Neural cell (in vitro differentiated cells): ENCODE results near the gene STIM1. TPM values are rescaled to one million over a fixed set of nuclear protein-coding genes. Genes with fewer than 3 reads are reported as not detected.

Experiments
- H2AFZ ChIP-seq: fragments of 200-600, 300-800 bp; sonication (generic), shearing (Covaris generic); 2 replicates; pipeline ENCODE4 v1.6.0; 2014; ENCODE audit warnings: low read depth, mild to moderate bottlenecking, antibody characterized with exemption, low read length, moderate library complexity
- H3F3A ChIP-seq: fragments of 200-600 bp; shearing (Covaris generic); 2 replicates; pipeline ENCODE4 v1.6.1; 2016; ENCODE audit warnings: mild to moderate bottlenecking, moderate library complexity, mixed read lengths, antibody characterized with exemption, low read length; ENCODE audit not compliant: insufficient read depth, poor library complexity, severe bottlenecking
- H3K27ac ChIP-seq: fragments of 200-600, 300-800 bp; sonication (generic), shearing (Covaris generic); 2 replicates; pipeline ENCODE4 v1.5.1; 2014; ENCODE audit warnings: mild to moderate bottlenecking, low read length, moderate library complexity
- H3K27me3 ChIP-seq: fragments of 300-800, 200-600 bp; sonication (generic), shearing (Covaris generic); 2 replicates; pipeline ENCODE4 v1.6.0; 2014; ENCODE audit warnings: mild to moderate bottlenecking, low read depth, low read length, moderate library complexity; ENCODE audit not compliant: insufficient read depth
- H3K36me3 ChIP-seq: fragments of 300-800, 200-600 bp; sonication (generic), shearing (Covaris generic); 2 replicates; pipeline ENCODE4 v1.5.1; 2014; ENCODE audit warnings: mild to moderate bottlenecking, antibody characterized with exemption, low read length, moderate library complexity; ENCODE audit not compliant: insufficient read depth
- H3K4me2 ChIP-seq: fragments of 300-800, 200-600 bp; sonication (generic), shearing (Covaris generic); 2 replicates; pipeline ENCODE4 v1.6.0; 2014; ENCODE audit warnings: mild to moderate bottlenecking, low read length
- H3K4me3 ChIP-seq: fragments of 300-800, 200-600 bp; sonication (generic), shearing (Covaris generic); 2 replicates; pipeline ENCODE4 v1.5.1; 2014; ENCODE audit warnings: mild to moderate bottlenecking, low read length, moderate library complexity
- H3K79me2 ChIP-seq: fragments of 200-600 bp; shearing (Covaris generic); replicated peaks from 2 replicates; pipeline ENCODE4 v1.6.0; 2014; ENCODE audit warnings: mild to moderate bottlenecking, low read length, moderate library complexity; ENCODE audit not compliant: insufficient read depth
- H3K9ac ChIP-seq: fragments of 300-800, 200-600 bp; sonication (generic), shearing (Covaris generic); 2 replicates; pipeline ENCODE4 v1.6.1; 2016; ENCODE audit warnings: mild to moderate bottlenecking, low read length, mixed read lengths
- H3K9me2 ChIP-seq: fragments of 200-600 bp; shearing (Covaris generic); 2 replicates; pipeline ENCODE4 v1.6.1; 2016; ENCODE audit warnings: mild to moderate bottlenecking, low read length, mixed read lengths; ENCODE audit not compliant: insufficient read depth
- H3K9me3 ChIP-seq: fragments of 200-600, 300-800 bp; sonication (generic), shearing (Covaris generic); 2 replicates; pipeline ENCODE4 v1.6.1; 2016; ENCODE audit warnings: mild to moderate bottlenecking, mixed run types, low read length, moderate library complexity, mixed read lengths
- H4K20me1 ChIP-seq: fragments of 200-600 bp; shearing (Covaris generic); 2 replicates; pipeline ENCODE4 v1.6.1; 2016; ENCODE audit warnings: mild to moderate bottlenecking, mixed run types; ENCODE audit not compliant: insufficient read depth
- CTCF ChIP-seq: fragments of 450-650 bp; IDR thresholded peaks from 2 replicates; pipeline ENCODE4 v1.5.1; 2014; ENCODE audit warnings: antibody characterized with exemption, mild to moderate bottlenecking, moderate library complexity; ENCODE audit not compliant: poor library complexity, severe bottlenecking
- EP300 ChIP-seq: fragments of 450-650 bp; conservative IDR thresholded peaks from 2 replicates; pipeline ENCODE4 v1.6.1; 2014; ENCODE audit warnings: antibody characterized with exemption, mild to moderate bottlenecking, moderate library complexity; ENCODE audit not compliant: poor library complexity, severe bottlenecking
- EZH2 ChIP-seq: fragments of 200-600, 300-800 bp; shearing (Covaris generic), sonication (generic); IDR thresholded peaks from 2 replicates; pipeline ENCODE4 v1.6.1; 2014; ENCODE audit warnings: antibody characterized with exemption, low read length, borderline replicate concordance, mild to moderate bottlenecking; ENCODE audit not compliant: insufficient read depth, poor library complexity, severe bottlenecking
- MXI1 ChIP-seq: fragments of 450-650 bp; conservative IDR thresholded peaks from 2 replicates; pipeline ENCODE4 v1.6.1; 2014; ENCODE audit warnings: antibody characterized with exemption, mild to moderate bottlenecking; ENCODE audit not compliant: poor library complexity, severe bottlenecking
- POLR2AphosphoS5 ChIP-seq: IDR thresholded peaks from 2 replicates; pipeline ENCODE4 v1.6.1; 2012
- RAD21 ChIP-seq: fragments of 450-650 bp; conservative IDR thresholded peaks from 2 replicates; pipeline ENCODE4 v1.6.1; 2014; ENCODE audit warnings: antibody characterized with exemption, mild to moderate bottlenecking, moderate library complexity
- SMC3 ChIP-seq: fragments of 450-650 bp; conservative IDR thresholded peaks from 2 replicates; pipeline ENCODE4 v1.6.1; 2014; ENCODE audit warnings: antibody characterized with exemption, mild to moderate bottlenecking, moderate library complexity; ENCODE audit not compliant: poor library complexity
- TAF1 ChIP-seq: IDR thresholded peaks from 2 replicates; pipeline ENCODE4 v1.6.1; 2012; ENCODE audit warnings: low read depth
- polyA plus RNA-seq: library from polyadenylated mRNA; depleted of rRNA; stranded (reverse); fragments of >200 nt; gene quantifications from 2 replicates; pipeline ENCODE4 v1.2.3, GENCODE V29; 2014
- TF ChIP-seq, protein P1 (sequence below): IDR thresholded peaks from 2 replicates; pipeline ENCODE4 v1.6.1; 2012; ENCODE audit warnings: borderline replicate concordance

The STIM1 gene
- polyA plus RNA-seq, 1 donor from 2014 or later, result 14.5 TPM

DNA sequence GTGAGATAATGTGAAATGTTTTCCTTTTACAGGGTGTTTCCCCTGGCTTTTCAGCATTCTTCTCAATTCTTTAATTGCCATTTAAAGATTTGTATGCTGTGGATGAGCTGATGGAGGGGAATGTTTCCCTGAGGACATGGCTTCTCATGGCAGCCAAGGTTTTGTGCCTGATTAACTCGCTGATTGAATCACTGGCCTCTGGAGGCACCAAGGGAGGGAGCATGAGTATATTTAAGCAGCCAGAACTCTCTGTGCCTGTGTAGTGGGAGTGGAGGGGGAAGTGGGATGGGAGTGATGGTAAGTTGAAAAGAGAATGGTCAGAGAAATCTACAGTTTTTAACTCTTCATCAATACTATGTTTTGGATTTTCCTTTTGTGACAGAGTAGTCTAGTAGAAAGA lies 88.7 kb downstream of the STIM1 start:
- H4K20me1 ChIP-seq, result no peaks in the 10 kb centered on the region
- H3K9me3 ChIP-seq, result no peaks in the 10 kb centered on the region
- H3K9ac ChIP-seq, result no peak overlapping the region
- H3K36me3 ChIP-seq, result no peaks in the 10 kb centered on the region
- H3K79me2 ChIP-seq, result no peaks in the 10 kb centered on the region
- H3K4me3 ChIP-seq, result no peak overlapping the region
- no peaks in the 10 kb centered on the region for H3K9me2 ChIP-seq
- TF ChIP-seq TAF1, result no peak
- no peak overlapping the region for H3K4me2 ChIP-seq
- no peak overlapping the region for H2AFZ ChIP-seq
- no peaks in the 10 kb centered on the region for H3F3A ChIP-seq
- H3K27ac ChIP-seq, result no peak overlapping the region
- H3K27me3 ChIP-seq, result no peaks in the 10 kb centered on the region

DNA sequence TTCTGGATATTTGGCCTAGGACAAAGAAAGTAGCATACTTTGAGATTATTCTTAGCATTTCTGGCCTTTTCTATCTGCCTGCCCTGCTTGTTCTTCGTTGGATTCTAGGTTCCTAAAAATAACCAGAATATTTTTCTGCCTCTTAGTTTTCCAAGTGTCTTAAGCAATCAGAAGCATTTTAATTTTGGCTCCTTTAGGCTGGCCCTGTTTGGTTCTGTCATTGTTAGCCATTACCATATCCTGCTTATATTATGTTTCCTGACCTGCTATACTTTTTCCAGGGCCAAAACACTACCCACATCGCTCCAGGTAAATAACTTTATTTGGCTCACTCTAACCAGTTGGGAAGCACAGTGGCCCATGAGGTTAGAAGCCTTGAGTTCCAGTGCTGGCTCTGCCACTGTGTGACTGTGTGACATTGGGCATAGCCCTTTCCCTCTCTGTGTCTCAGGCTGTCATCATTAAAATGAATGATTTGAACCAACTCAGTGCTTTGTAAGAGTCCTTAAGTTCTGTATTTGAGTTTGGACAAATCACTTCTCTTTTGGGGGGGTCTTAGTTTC lies 91.1 kb downstream of the STIM1 start:
- no peak overlapping the region for H3K4me3 ChIP-seq
- H3K4me2 ChIP-seq, result no peak overlapping the region
- no peaks in the 10 kb centered on the region for H3K79me2 ChIP-seq
- H3F3A ChIP-seq, result no peaks in the 10 kb centered on the region
- H3K9me3 ChIP-seq, result no peaks in the 10 kb centered on the region
- no peak overlapping the region for H3K27ac ChIP-seq
- H3K36me3 ChIP-seq, result no peaks in the 10 kb centered on the region
- no peak overlapping the region for H2AFZ ChIP-seq
- H3K9me2 ChIP-seq, result no peaks in the 10 kb centered on the region
- TF ChIP-seq POLR2AphosphoS5, result no peak
- no peak for TF ChIP-seq SMC3
- TF ChIP-seq CTCF, result no peak
- TF ChIP-seq MXI1, result no peak
- TF ChIP-seq RAD21, result no peak
- TF ChIP-seq EP300, result no peak
- TF ChIP-seq, protein P1, sequence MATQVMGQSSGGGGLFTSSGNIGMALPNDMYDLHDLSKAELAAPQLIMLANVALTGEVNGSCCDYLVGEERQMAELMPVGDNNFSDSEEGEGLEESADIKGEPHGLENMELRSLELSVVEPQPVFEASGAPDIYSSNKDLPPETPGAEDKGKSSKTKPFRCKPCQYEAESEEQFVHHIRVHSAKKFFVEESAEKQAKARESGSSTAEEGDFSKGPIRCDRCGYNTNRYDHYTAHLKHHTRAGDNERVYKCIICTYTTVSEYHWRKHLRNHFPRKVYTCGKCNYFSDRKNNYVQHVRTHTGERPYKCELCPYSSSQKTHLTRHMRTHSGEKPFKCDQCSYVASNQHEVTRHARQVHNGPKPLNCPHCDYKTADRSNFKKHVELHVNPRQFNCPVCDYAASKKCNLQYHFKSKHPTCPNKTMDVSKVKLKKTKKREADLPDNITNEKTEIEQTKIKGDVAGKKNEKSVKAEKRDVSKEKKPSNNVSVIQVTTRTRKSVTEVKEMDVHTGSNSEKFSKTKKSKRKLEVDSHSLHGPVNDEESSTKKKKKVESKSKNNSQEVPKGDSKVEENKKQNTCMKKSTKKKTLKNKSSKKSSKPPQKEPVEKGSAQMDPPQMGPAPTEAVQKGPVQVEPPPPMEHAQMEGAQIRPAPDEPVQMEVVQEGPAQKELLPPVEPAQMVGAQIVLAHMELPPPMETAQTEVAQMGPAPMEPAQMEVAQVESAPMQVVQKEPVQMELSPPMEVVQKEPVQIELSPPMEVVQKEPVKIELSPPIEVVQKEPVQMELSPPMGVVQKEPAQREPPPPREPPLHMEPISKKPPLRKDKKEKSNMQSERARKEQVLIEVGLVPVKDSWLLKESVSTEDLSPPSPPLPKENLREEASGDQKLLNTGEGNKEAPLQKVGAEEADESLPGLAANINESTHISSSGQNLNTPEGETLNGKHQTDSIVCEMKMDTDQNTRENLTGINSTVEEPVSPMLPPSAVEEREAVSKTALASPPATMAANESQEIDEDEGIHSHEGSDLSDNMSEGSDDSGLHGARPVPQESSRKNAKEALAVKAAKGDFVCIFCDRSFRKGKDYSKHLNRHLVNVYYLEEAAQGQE, result no peak
- TF ChIP-seq TAF1, result no peak
- H3K9ac ChIP-seq, result no peak overlapping the region
- H3K27me3 ChIP-seq, result no peaks in the 10 kb centered on the region
- no peaks in the 10 kb centered on the region for H4K20me1 ChIP-seq

GRCh38 chr11:3947061-3947460 lies 91.6 kb downstream of the STIM1 start:
- Histone ChIP-seq H3K27me3 (no peaks in the 10 kb centered on the region), H3K36me3 (no peaks in the 10 kb centered on the region), H3K9ac (no peak overlapping the region), H4K20me1 (no peaks in the 10 kb centered on the region), H3K9me3 (no peaks in the 10 kb centered on the region), H3K4me3 (no peak overlapping the region), H3K79me2 (no peaks in the 10 kb centered on the region), H3F3A (no peaks in the 10 kb centered on the region), H3K27ac (no peak overlapping the region), H3K9me2 (no peaks in the 10 kb centered on the region), H3K4me2 (no peak overlapping the region), H2AFZ (no peak overlapping the region)
- TF ChIP-seq EZH2 (no peak), SMC3 (no peak)
